HepG2 (cell line): ENCODE results near the gene KCNJ6. TPM values are rescaled to one million over a fixed set of nuclear protein-coding genes. Genes with fewer than 3 reads are reported as not detected.

Experiments
- ATAC-seq: fragments of 200-7000 bp; cut with Tn5 transposase; 3 replicates; pipeline ENCODE4 v1.9.1; 2020; ENCODE audit warnings: mild to moderate bottlenecking, moderate library complexity
- BruUV-seq: library from RNA; stranded (reverse); fragments of 400-500 nt; replicated peaks from 2 replicates; lab custom pipeline; 2021; lab: Mats Ljungman, UMichigan
- CTCF ChIA-PET: fragments of 300-600 bp; formaldehyde crosslinking; extraction: SDS; loops from one replicate; lab custom pipeline; 2021; ENCODE audit warnings: low total read pairs, inconsistent platforms, low intra/inter-chr PET ratio; lab: Yijun Ruan, JAX
- POLR2A ChIA-PET: fragments of 350-600 bp; sonication (Branson Sonifier 250); formaldehyde crosslinking; loops from one replicate; lab custom pipeline; 2020; ENCODE audit warnings: antibody characterized with exemption, inconsistent platforms; lab: Yijun Ruan, JAX
- DNase-seq: peaks from one replicate; pipeline ENCODE4 v3.0.0-alpha.2; 2015; ENCODE audit warnings: low spot score
- FAIRE-seq: peaks from 3 replicates; lab custom pipeline; 2011; peaks lifted over from hg19 to GRCh38; lab: Jason Lieb, UNC
- H2AFZ ChIP-seq: one replicate; pipeline ENCODE4 v1.6.1; 2011; ENCODE audit warnings: low read length, inconsistent platforms
- H3K27ac ChIP-seq: fragments of 300-600 bp; 3 replicates; pipeline ENCODE4 v1.8.0; 2011; ENCODE audit warnings: mixed run types, mild to moderate bottlenecking, mixed read lengths, low read length, inconsistent platforms; ENCODE audit not compliant: insufficient read depth; ENCODE audit errors: extremely low read length
- H3K27me3 ChIP-seq, 2 experiments: fragments of 200-600 bp in 1 of 2; 2 replicates in 1 of 2; 3 replicates in 1 of 2; pipeline versions ENCODE4 v1.6.0 to v1.8.0; 2011; ENCODE audit warnings: low read length in 2 of 2, mild to moderate bottlenecking in 2 of 2, moderate library complexity in 2 of 2, inconsistent platforms in 1 of 2; ENCODE audit not compliant: insufficient read depth in 2 of 2, control insufficient read depth in 1 of 2
- H3K36me3 ChIP-seq, 2 experiments: fragments of 200-600 bp in 1 of 2; replicated peaks in 1 of 2; 2 replicates in 1 of 2; 3 replicates in 1 of 2; pipeline versions ENCODE4 v1.5.1 to v1.8.0; 2011; ENCODE audit warnings: low read length in 2 of 2, inconsistent platforms in 1 of 2; ENCODE audit not compliant: insufficient read depth in 2 of 2, control insufficient read depth in 1 of 2
- H3K4me1 ChIP-seq: 2 replicates; pipeline ENCODE4 v1.5.1; 2012; ENCODE audit warnings: low read length, inconsistent platforms; ENCODE audit not compliant: insufficient read depth
- H3K4me2 ChIP-seq: 2 replicates; pipeline ENCODE4 v1.6.0; 2011; ENCODE audit warnings: low read depth, low read length, inconsistent platforms
- H3K4me3 ChIP-seq, 3 experiments: fragments of 200-600 bp in 1 of 3; sonication (generic), shearing (Covaris generic) in 1 of 3; replicated peaks in 1 of 3; 2 replicates each; pipeline ENCODE4 v1.5.1; 2011 to 2016; ENCODE audit warnings: low read length in 3 of 3, inconsistent platforms in 2 of 3, low read depth in 2 of 3, mild to moderate bottlenecking in 2 of 3, control low read depth in 1 of 3, mixed read lengths in 1 of 3; ENCODE audit not compliant: insufficient read depth in 1 of 3
- H3K79me2 ChIP-seq: one replicate; pipeline ENCODE4 v1.6.1; 2011; ENCODE audit warnings: low read length, inconsistent platforms; ENCODE audit not compliant: insufficient read depth
- H3K9ac ChIP-seq: 2 replicates; pipeline ENCODE4 v1.6.0; 2011; ENCODE audit warnings: mild to moderate bottlenecking, low read depth, low read length, inconsistent platforms; ENCODE audit not compliant: insufficient read depth
- H3K9me3 ChIP-seq: 2 replicates; pipeline ENCODE4 v1.5.1; 2012; ENCODE audit warnings: mild to moderate bottlenecking, low read length
- H4K20me1 ChIP-seq: 2 replicates; pipeline ENCODE4 v1.6.0; 2011; ENCODE audit warnings: inconsistent platforms, mild to moderate bottlenecking, low read length, moderate library complexity; ENCODE audit not compliant: insufficient read depth
- CREM ChIP-seq, 2 experiments: sonication (generic) in 1 of 2; formaldehyde crosslinking in 1 of 2; IDR thresholded peaks; 2 replicates each; pipeline versions ENCODE4 v1.4.0 to v1.6.1; 2016 to 2020; ENCODE audit warnings: antibody characterized with exemption in 1 of 2, mild to moderate bottlenecking in 1 of 2, missing genetic modification reagents in 1 of 2
- KDM2A ChIP-seq: sonication (generic); formaldehyde crosslinking; IDR thresholded peaks from 2 replicates; pipeline ENCODE4 v1.4.0; 2020; ENCODE audit warnings: low read depth, missing genetic modification reagents, borderline replicate concordance
- KDM5A ChIP-seq: fragments of 200-600 bp; sonication (generic); IDR thresholded peaks from 2 replicates; pipeline ENCODE4 v1.7.0; 2018; ENCODE audit warnings: antibody characterized with exemption, mild to moderate bottlenecking, low read length, borderline replicate concordance
- ONECUT2 ChIP-seq: sonication (generic); formaldehyde crosslinking; IDR thresholded peaks from 2 replicates; pipeline ENCODE4 v1.4.0; 2020; ENCODE audit warnings: missing genetic modification reagents
- RBAK ChIP-seq: sonication (generic); formaldehyde crosslinking; IDR thresholded peaks from 2 replicates; pipeline ENCODE4 v1.5.1; 2020; ENCODE audit warnings: mild to moderate bottlenecking, missing genetic modification reagents
- SAP130 ChIP-seq: IDR thresholded peaks from 2 replicates; pipeline ENCODE4 v1.6.1; 2016; ENCODE audit warnings: low read depth
- SNAPC5 ChIP-seq: sonication (generic); formaldehyde crosslinking; IDR thresholded peaks from 2 replicates; pipeline ENCODE4 v1.8.1; 2023; ENCODE audit warnings: mild to moderate bottlenecking, missing genetic modification reagents, borderline replicate concordance
- YEATS4 ChIP-seq: sonication (generic); formaldehyde crosslinking; IDR thresholded peaks from 2 replicates; pipeline ENCODE4 v1.4.0; 2020; ENCODE audit warnings: missing genetic modification reagents, borderline replicate concordance
- ZBTB46 ChIP-seq: sonication (generic); formaldehyde crosslinking; IDR thresholded peaks from 2 replicates; pipeline ENCODE4 v1.4.0; 2020; ENCODE audit warnings: mild to moderate bottlenecking, missing genetic modification reagents, borderline replicate concordance
- ZNF143 ChIP-seq: sonication (generic); formaldehyde crosslinking; IDR thresholded peaks from 2 replicates; pipeline ENCODE4 v1.4.0; 2020; ENCODE audit warnings: missing genetic modification reagents
- ZNF331 ChIP-seq: sonication (generic); formaldehyde crosslinking; IDR thresholded peaks from 2 replicates; pipeline ENCODE4 v1.4.0; 2020; ENCODE audit warnings: missing genetic modification reagents
- ZNF430 ChIP-seq: sonication (generic); formaldehyde crosslinking; IDR thresholded peaks from 2 replicates; pipeline ENCODE4 v1.9.0; 2021; ENCODE audit warnings: mild to moderate bottlenecking, missing genetic modification reagents
- ZNF704 ChIP-seq: sonication (generic); formaldehyde crosslinking; IDR thresholded peaks from 2 replicates; pipeline ENCODE4 v1.8.1; 2023; ENCODE audit warnings: mild to moderate bottlenecking, inconsistent platforms, moderate library complexity, missing genetic modification reagents, borderline replicate concordance
- WGBS: methylation state at CpG from one replicate; pipeline ENCODE4 v1.1.6; 2017; ENCODE audit warnings: low lambda C conversion rate; 5-methylcytosine and 5-hydroxymethylcytosine counted together
- in situ Hi-C: cut with HindIII; loops from 2 replicates; pipeline ENCODE4 v1.10.0; 2017; ENCODE audit warnings: low pct_unique_long_range_greater_than_20kb; ENCODE audit not compliant: extremely low pct_ligation_motif_present
- intact Hi-C: fragments of 100-400 bp; cut with micrococcal nuclease; formaldehyde crosslinking; loops from one replicate; pipeline ENCODE4 v1.10.0; 2022; ENCODE audit not compliant: unreplicated experiment
- polyA plus RNA-seq, 8 experiments: library from polyadenylated mRNA; depleted of rRNA in 3 of 8; stranded (reverse) in 7 of 8; unstranded in 1 of 8; fragments of >200 nt; fragmentation: Illumina TruSeq in 4 of 8; extraction: Trizol in 4 of 8; gene quantifications; 2 replicates each; pipeline versions ENCODE4 v1.2.1 to v1.2.3, GENCODE V29; 2011 to 2016; ENCODE audit warnings: low read depth in 4 of 8, missing spikeins in 1 of 8, mixed read lengths in 1 of 8; ENCODE audit not compliant: insufficient read depth in 1 of 8
- total RNA-seq, 5 experiments: library from RNA; depleted of rRNA; stranded (reverse); fragments of >200 nt; fragmentation: Illumina TruSeq; extraction: Trizol; gene quantifications; 2 replicates each; pipeline ENCODE4 v1.2.3, GENCODE V29; 2016; ENCODE audit warnings: low read depth in 1 of 5
- TF ChIP-seq, protein P1 (sequence below): sonication (generic); formaldehyde crosslinking; IDR thresholded peaks from 2 replicates; pipeline ENCODE4 v1.5.0; 2020; ENCODE audit warnings: missing genetic modification reagents, mild to moderate bottlenecking, borderline replicate concordance
- TF ChIP-seq, protein P2 (sequence below): sonication (generic); formaldehyde crosslinking; IDR thresholded peaks from 2 replicates; pipeline ENCODE4 v1.4.0; 2020; ENCODE audit warnings: missing genetic modification reagents
- TF ChIP-seq, protein P3 (sequence below): sonication (generic); formaldehyde crosslinking; IDR thresholded peaks from 2 replicates; pipeline ENCODE4 v1.4.0; 2020; ENCODE audit warnings: missing genetic modification reagents, mild to moderate bottlenecking, borderline replicate concordance

KCNJ6 gene
- total and polyA plus RNA-seq, 2 of the 13 experiments (the other 11 are each of a cell fraction or from before 2014, with no cell fraction given): not detected

- Histone ChIP-seq H4K20me1 (no peaks in the 10 kb centered on the region), H3K4me1 (no peaks in the 10 kb centered on the region), H3K27me3 (peaks cover 1 to 4% of the 10 kb centered on the region in 2 experiments; a peak in 1 of 5 replicates), H3K36me3 (no peaks in the 10 kb centered on the region), H3K4me2 (no peak overlapping the region), H3K9ac (no peak overlapping the region), H2AFZ (no peak overlapping the region), H3K4me3 (no peak overlapping the region), H3K27ac (no peak overlapping the region), H3K79me2 (no peaks in the 10 kb centered on the region), H3K9me3 (no peaks in the 10 kb centered on the region)
- POLR2A ChIA-PET: no interaction called here
- 49% methylated on average over 3 of the region's 6 CpGs for WGBS
- FAIRE-seq: no peak
- no TSS peak for BruUV-seq
- CTCF ChIA-PET: no interaction called here
- DNase-seq: no peak
- ATAC-seq: no peak
- in situ Hi-C loops (no loop called here), intact Hi-C loops (no loop called here)
- TF ChIP-seq ZNF143 (CRISPR knock-in tag) (no peak), ZBTB46 (CRISPR knock-in tag) (no peak), ZNF704 (CRISPR knock-in tag) (no peak), YEATS4 (CRISPR knock-in tag) (no peak), KDM2A (CRISPR knock-in tag) (no peak), SAP130 (CRISPR knock-in tag) (no peak), KDM5A (no peak), ZNF430 (CRISPR knock-in tag) (no peak), SNAPC5 (CRISPR knock-in tag) (no peak), RBAK (no peak), ONECUT2 (no peak), CREM (IDR thresholded peaks at IDR 0.05) (no peak), CREM (CRISPR knock-in tag; IDR thresholded peaks at IDR 0.05) (no peak), ZNF331 (CRISPR knock-in tag) (no peak)
- TF ChIP-seq, protein P1, sequence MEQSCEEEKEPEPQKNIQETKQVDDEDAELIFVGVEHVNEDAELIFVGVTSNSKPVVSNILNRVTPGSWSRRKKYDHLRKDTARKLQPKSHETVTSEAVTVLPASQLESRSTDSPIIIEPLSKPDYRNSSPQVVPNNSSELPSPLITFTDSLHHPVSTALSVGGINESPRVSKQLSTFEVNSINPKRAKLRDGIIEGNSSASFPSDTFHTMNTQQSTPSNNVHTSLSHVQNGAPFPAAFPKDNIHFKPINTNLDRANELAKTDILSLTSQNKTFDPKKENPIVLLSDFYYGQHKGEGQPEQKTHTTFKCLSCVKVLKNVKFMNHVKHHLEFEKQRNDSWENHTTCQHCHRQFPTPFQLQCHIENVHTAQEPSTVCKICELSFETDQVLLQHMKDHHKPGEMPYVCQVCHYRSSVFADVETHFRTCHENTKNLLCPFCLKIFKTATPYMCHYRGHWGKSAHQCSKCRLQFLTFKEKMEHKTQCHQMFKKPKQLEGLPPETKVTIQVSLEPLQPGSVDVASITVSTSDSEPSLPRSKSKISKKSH (CRISPR knock-in tag): no peak
- TF ChIP-seq, protein P2, sequence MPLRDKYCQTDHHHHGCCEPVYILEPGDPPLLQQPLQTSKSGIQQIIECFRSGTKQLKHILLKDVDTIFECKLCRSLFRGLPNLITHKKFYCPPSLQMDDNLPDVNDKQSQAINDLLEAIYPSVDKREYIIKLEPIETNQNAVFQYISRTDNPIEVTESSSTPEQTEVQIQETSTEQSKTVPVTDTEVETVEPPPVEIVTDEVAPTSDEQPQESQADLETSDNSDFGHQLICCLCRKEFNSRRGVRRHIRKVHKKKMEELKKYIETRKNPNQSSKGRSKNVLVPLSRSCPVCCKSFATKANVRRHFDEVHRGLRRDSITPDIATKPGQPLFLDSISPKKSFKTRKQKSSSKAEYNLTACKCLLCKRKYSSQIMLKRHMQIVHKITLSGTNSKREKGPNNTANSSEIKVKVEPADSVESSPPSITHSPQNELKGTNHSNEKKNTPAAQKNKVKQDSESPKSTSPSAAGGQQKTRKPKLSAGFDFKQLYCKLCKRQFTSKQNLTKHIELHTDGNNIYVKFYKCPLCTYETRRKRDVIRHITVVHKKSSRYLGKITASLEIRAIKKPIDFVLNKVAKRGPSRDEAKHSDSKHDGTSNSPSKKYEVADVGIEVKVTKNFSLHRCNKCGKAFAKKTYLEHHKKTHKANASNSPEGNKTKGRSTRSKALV (CRISPR knock-in tag): no peak
- TF ChIP-seq, protein P3, sequence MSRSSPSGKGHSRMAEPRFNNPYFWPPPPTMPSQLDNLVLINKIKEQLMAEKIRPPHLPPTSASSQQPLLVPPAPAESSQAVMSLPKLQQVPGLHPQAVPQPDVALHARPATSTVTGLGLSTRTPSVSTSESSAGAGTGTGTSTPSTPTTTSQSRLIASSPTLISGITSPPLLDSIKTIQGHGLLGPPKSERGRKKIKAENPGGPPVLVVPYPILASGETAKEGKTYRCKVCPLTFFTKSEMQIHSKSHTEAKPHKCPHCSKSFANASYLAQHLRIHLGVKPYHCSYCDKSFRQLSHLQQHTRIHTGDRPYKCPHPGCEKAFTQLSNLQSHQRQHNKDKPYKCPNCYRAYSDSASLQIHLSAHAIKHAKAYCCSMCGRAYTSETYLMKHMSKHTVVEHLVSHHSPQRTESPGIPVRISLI (CRISPR knock-in tag): no peak
- TF ChIP-seq, all 625 proteins: peak for 0
Observed at GRCh38 chr21:37615962-37616361, 300.3 kb downstream of the KCNJ6 start.
